Fibroblast of the aortic adventitia (primary cell): ENCODE results near the gene FOXP1. TPM values are rescaled to one million over a fixed set of nuclear protein-coding genes. Genes with fewer than 3 reads are reported as not detected.

Experiments
- DNase-seq: peaks from one replicate; pipeline ENCODE4 v3.0.0-alpha.2; 2010; ENCODE audit warnings: low read depth
- H3K4me3 ChIP-seq: 2 replicates; pipeline ENCODE4 v1.5.1; 2011; ENCODE audit warnings: low read depth, mild to moderate bottlenecking, control low read depth, low read length, moderate library complexity
- total RNA-seq: library from RNA; depleted of rRNA; stranded (reverse); fragments of >200 nt; gene quantifications from 2 replicates; pipeline ENCODE4 v1.2.3, GENCODE V29; 2012; ENCODE audit warnings: low replicate concordance
- TF ChIP-seq, protein P1 (sequence below): IDR thresholded peaks from 2 replicates; pipeline ENCODE4 v1.5.1; 2011; ENCODE audit warnings: mild to moderate bottlenecking, low read length, control low read depth, inconsistent platforms; ENCODE audit not compliant: insufficient read depth

FOXP1 gene
- total RNA-seq, 1 donor = 115 TPM

DNA sequence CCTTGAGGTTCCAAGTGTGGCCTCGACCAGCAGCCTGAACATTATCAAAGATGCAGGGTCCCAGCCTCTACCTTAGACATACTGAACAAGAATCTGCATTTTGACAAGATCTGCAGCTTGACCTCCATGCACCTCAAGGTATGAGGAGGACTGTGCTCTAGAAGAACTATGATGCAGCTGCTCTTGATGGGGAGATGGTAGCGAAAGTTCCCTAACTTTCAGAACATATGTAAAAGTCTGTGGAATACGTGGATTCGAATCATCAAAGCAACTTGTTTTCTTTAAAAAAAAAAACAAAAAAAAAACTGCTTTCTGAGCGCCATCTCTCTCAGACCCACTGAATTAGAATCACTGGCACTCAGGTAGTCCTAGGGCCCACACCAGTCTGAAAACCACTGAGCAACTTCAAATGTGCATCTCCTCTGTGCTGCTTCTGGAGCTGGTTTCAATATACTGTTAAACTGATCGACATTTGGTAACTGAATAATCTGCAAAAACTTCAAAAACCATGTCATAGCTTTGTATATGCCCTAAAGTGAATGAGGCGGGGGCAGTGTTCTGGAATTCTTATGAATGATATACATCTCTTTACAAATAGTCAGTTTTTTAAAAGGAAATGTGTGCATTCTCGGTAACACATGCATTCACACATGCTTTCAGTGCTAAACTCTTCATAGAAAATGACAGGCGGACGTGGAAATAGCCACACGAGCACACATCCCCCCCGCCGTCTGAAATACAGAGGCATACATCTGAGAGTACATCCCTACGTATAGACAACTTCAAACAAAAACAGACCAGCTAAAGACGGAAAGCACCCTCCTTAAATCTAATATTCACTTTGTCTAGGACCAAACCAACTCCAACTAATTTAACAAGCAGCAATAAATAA, 128.8 kb downstream of the FOXP1 start:
- TF ChIP-seq, protein P1, sequence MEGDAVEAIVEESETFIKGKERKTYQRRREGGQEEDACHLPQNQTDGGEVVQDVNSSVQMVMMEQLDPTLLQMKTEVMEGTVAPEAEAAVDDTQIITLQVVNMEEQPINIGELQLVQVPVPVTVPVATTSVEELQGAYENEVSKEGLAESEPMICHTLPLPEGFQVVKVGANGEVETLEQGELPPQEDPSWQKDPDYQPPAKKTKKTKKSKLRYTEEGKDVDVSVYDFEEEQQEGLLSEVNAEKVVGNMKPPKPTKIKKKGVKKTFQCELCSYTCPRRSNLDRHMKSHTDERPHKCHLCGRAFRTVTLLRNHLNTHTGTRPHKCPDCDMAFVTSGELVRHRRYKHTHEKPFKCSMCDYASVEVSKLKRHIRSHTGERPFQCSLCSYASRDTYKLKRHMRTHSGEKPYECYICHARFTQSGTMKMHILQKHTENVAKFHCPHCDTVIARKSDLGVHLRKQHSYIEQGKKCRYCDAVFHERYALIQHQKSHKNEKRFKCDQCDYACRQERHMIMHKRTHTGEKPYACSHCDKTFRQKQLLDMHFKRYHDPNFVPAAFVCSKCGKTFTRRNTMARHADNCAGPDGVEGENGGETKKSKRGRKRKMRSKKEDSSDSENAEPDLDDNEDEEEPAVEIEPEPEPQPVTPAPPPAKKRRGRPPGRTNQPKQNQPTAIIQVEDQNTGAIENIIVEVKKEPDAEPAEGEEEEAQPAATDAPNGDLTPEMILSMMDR = no peak
- no peak for DNase-seq
- no peak overlapping the region for H3K4me3 ChIP-seq

DNA sequence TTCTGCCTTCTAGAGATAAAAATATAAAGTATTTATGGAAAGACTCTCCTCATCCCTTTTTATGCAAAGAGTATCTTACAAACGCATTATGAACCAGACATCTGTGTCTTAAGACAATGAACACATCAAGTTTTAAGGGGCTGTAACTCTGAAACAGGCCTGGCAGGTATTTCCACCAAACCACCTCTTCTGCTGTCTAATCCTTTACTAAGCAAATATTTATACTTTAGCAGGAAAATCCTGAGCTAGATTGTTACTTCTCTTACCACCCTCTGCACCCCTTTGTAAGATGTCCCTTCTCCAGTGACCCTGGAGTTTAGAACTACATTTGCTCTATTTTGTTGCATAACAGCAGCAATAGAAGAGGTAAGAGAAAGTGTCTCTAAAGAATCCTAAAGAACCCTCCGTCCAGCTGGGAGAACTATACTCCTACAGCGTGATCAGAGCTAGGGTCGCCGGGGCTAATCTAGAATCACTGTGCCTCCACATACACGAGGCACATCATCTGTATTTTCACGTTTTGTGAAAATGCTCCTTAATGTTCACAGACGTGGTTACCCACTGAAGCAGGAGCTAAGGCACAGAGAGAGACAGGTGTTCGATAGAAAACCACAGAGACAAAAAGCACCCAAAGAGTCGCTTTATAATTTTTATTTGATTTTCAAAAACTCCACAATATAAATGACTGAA, 129.6 kb downstream of the FOXP1 start:
- no peak overlapping the region for H3K4me3 ChIP-seq
- TF ChIP-seq, protein P1 = no peak
- no peak for DNase-seq

GRCh38 chr3:71453319-71453718, 130.2 kb downstream of the FOXP1 start:
- DNase-seq = no peak
- TF ChIP-seq, protein P1 = no peak
- no peak overlapping the region for H3K4me3 ChIP-seq

DNA sequence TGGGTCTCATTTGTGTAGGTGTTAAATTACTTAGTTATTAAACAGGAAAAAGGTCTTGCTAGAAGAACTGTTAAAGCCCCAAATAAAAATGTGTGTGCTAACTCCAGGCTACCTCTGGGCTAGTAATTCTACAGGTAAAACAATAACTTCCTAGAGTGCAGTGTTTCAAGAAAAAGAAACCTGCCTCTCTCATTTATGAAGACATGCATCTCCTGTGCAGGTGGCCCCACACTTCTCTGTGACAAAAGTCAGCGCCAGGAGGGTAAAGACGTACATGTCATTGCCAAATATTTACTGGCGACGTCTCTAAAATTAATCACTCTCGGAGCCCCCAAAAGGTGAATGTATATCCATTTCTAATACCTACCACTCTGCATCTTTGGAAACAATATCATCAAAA, 131.7 kb downstream of the FOXP1 start:
- no peak overlapping the region for H3K4me3 ChIP-seq
- TF ChIP-seq, protein P1 = no peak
- no peak for DNase-seq

- DNase-seq = no peak
- TF ChIP-seq, protein P1 = no peak
- no peak overlapping the region for H3K4me3 ChIP-seq
Observed at GRCh38 chr3:71451060-71451459, 132.5 kb downstream of the FOXP1 start.

DNA sequence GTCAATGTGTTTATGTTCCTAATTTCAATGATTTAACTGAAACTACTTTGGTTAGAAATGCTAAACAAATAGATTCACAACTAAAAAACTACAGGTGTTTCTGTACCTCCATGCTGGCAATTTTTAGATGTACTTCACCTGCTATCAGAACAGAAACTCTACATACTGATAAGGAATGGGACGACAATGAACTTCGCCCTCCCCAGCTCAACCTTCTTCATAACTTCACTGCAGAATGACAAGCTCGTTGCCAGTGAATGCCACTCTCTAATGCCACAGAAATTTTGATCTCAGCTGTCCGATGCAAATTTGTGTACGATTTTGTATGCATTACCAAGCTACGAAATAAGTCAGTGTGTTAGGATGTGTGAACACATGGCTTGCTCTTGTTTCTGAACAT, 133.4 kb downstream of the FOXP1 start:
- TF ChIP-seq, protein P1 = no peak
- DNase-seq = no peak
- no peak overlapping the region for H3K4me3 ChIP-seq
